GM12891 (cell line): ENCODE measurements around the gene LCE7A.

Experiments
- POLR2A ChIP-seq: IDR thresholded peaks from 2 replicates; pipeline ENCODE4 v1.6.1; 2011; ENCODE audit warnings: low read depth, low read length, control low read depth
- POLR2AphosphoS5 ChIP-seq: IDR thresholded peaks from 2 replicates; pipeline ENCODE4 v1.6.1; 2011; ENCODE audit warnings: low read depth, low read length, control low read depth
- POU2F2 ChIP-seq: IDR thresholded peaks from 2 replicates; pipeline ENCODE4 v1.6.1; 2011; ENCODE audit warnings: low read depth, mild to moderate bottlenecking, control low read depth, low read length, moderate library complexity
- SPI1 ChIP-seq: IDR thresholded peaks from 2 replicates; pipeline ENCODE4 v1.6.1; 2011; ENCODE audit warnings: low read depth, low read length, control low read depth
- TAF1 ChIP-seq: IDR thresholded peaks from 2 replicates; pipeline ENCODE4 v1.6.1; 2011; ENCODE audit warnings: low read depth, low read length, control low read depth

GRCh38 chr1:152870831-152871730 is 11.3 kb downstream of the LCE7A start:
- TF ChIP-seq POLR2AphosphoS5 (no peak), TAF1 (no peak), POLR2A (no peak), SPI1 (no peak), POU2F2 (no peak)
